Measurements from ENCODE around the gene CERT1. TPM values are rescaled to one million over a fixed set of nuclear protein-coding genes. Genes with fewer than 3 reads are reported as not detected.

CERT1 gene
- total RNA-seq, 5 donors from 2014 or later (not counting 1 experiment from before 2014, with no cell fraction given), result 35.7 to 39.4 (median 38.0) TPM

- ATAC-seq (replicated peaks in 1 of 4), result no peak
- Mint-ChIP-seq H3K4me3 (no peak overlapping the region), H3K4me1 (peaks cover 41 to 45% (median 44%) of the 10 kb centered on the region in 3 donors), H3K27ac (peak overlapping the region in 1 of 2 donors; percentile 13), H3K27me3 (no peaks in the 10 kb centered on the region), H3K9me3 (peaks cover 0 to 6% (median 6%) of the 10 kb centered on the region in 3 donors), H3K36me3 (peaks cover 16% of the 10 kb centered on the region)
- Histone ChIP-seq H3K4me1 (ENCODE audit: control insufficient read depth in 1 of 2, extremely low read depth in 1 of 2, insufficient read depth in 2 of 2, low read length in 2 of 2) (peaks cover 2 to 15% of the 10 kb centered on the region in 2 experiments), H3K4me3 (ENCODE audit: control insufficient read depth in 1 of 2, extremely low read depth in 1 of 2, low read length in 1 of 2) (no peak overlapping the region), H3K36me3 (ENCODE audit: control insufficient read depth in 2 of 2, extremely low read depth in 1 of 2, insufficient read depth in 1 of 2, low read length in 1 of 2) (peaks cover 0 to 2% of the 10 kb centered on the region in 2 donors), H3K9me3 (peaks cover 4% of the 10 kb centered on the region), H3K27me3 (replicated peaks in 1 of 2; ENCODE audit: control insufficient read depth in 2 of 2, extremely low read depth in 1 of 2, insufficient read depth in 2 of 2, low read length in 1 of 2) (no peaks in the 10 kb centered on the region), H3K27ac (ENCODE audit: low read length) (no peak overlapping the region)
- WGBS (ENCODE audit: insufficient coverage), result no CpG with 5 or more reads among the region's 2 CpGs
- DNase-seq, result no peak
- CTCF ChIA-PET, result no interaction called here
- POLR2A ChIA-PET, result interaction anchor here in 1 of 2 donors (0.6 kb wide), 1 partner anchor 767 kb away, joined by 4 read pairs; no protein-coding TSS in a partner anchor
Observed at GRCh38 chr5:75526070-75526469, 14.6 kb upstream of the CERT1 start.

GRCh38 chr5:75525344-75525743 is 13.9 kb upstream of the CERT1 start:
- no peaks in the 10 kb centered on the region for H3K27me3 Mint-ChIP-seq
- H3K27me3 ChIP-seq (replicated peaks in 1 of 2; ENCODE audit: control insufficient read depth in 2 of 2, extremely low read depth in 1 of 2, insufficient read depth in 2 of 2, low read length in 1 of 2), result no peaks in the 10 kb centered on the region
- H3K4me1 Mint-ChIP-seq, result peaks cover 41 to 45% (median 44%) of the 10 kb centered on the region in 3 donors
- H3K4me3 ChIP-seq (ENCODE audit: control insufficient read depth in 1 of 2, extremely low read depth in 1 of 2, low read length in 1 of 2), result no peak overlapping the region
- no peak overlapping the region for H3K4me3 Mint-ChIP-seq
- POLR2A ChIA-PET, result no interaction called here
- DNase-seq, result no peak
- peaks cover 4 to 12% (median 11%) of the 10 kb centered on the region in 3 donors for H3K9me3 Mint-ChIP-seq
- H3K36me3 Mint-ChIP-seq, result peaks cover 23% of the 10 kb centered on the region
- peaks cover 8% of the 10 kb centered on the region for H3K9me3 ChIP-seq
- CTCF ChIA-PET, result no interaction called here
- H3K27ac Mint-ChIP-seq, result peak overlapping the region; percentile 12 to 71
- no peak overlapping the region for H3K27ac ChIP-seq (ENCODE audit: low read length)
- no CpG with 5 or more reads among the region's 1 CpG for WGBS (ENCODE audit: insufficient coverage)
- no peak for ATAC-seq (replicated peaks in 1 of 4)
- peaks cover 2 to 15% of the 10 kb centered on the region in 2 experiments for H3K4me1 ChIP-seq (ENCODE audit: control insufficient read depth in 1 of 2, extremely low read depth in 1 of 2, insufficient read depth in 2 of 2, low read length in 2 of 2)
- H3K36me3 ChIP-seq (ENCODE audit: control insufficient read depth in 2 of 2, extremely low read depth in 1 of 2, insufficient read depth in 1 of 2, low read length in 1 of 2), result peaks cover 0 to 2% of the 10 kb centered on the region in 2 donors

- Mint-ChIP-seq H3K27me3 (no peaks in the 10 kb centered on the region), H3K36me3 (peaks cover 29% of the 10 kb centered on the region), H3K4me1 (peaks cover 45 to 48% (median 46%) of the 10 kb centered on the region in 3 donors), H3K4me3 (no peak overlapping the region), H3K27ac (peak overlapping the region; percentile 12 to 71), H3K9me3 (peaks cover 4 to 19% (median 15%) of the 10 kb centered on the region in 3 donors)
- Histone ChIP-seq H3K4me3 (ENCODE audit: control insufficient read depth in 1 of 2, extremely low read depth in 1 of 2, low read length in 1 of 2) (no peak overlapping the region), H3K27ac (ENCODE audit: low read length) (no peak overlapping the region), H3K4me1 (ENCODE audit: control insufficient read depth in 1 of 2, extremely low read depth in 1 of 2, insufficient read depth in 2 of 2, low read length in 2 of 2) (peaks cover 2 to 15% of the 10 kb centered on the region in 2 experiments), H3K36me3 (ENCODE audit: control insufficient read depth in 2 of 2, extremely low read depth in 1 of 2, insufficient read depth in 1 of 2, low read length in 1 of 2) (peaks cover 0 to 2% of the 10 kb centered on the region in 2 donors), H3K9me3 (peaks cover 8% of the 10 kb centered on the region), H3K27me3 (replicated peaks in 1 of 2; ENCODE audit: control insufficient read depth in 2 of 2, extremely low read depth in 1 of 2, insufficient read depth in 2 of 2, low read length in 1 of 2) (no peaks in the 10 kb centered on the region)
- DNase-seq (no peak), ATAC-seq (replicated peaks in 1 of 4) (no peak)
- ChIA-PET POLR2A (interaction anchor here in 1 of 2 donors (0.7 kb wide), 1 partner anchor 10 kb away, joined by 4 read pairs; no protein-coding TSS in a partner anchor), CTCF (interaction anchor here (0.5 to 0.6 kb wide), 2 partner anchors 174 to 1254 kb away, joined by 3 to 4 read pairs; no protein-coding TSS in a partner anchor)
- WGBS (ENCODE audit: insufficient coverage), result no CpG with 5 or more reads among the region's 1 CpG
Observed at GRCh38 chr5:75524591-75524990, 13.2 kb upstream of the CERT1 start.

GRCh38 chr5:75524071-75524470 is 12.6 kb upstream of the CERT1 start:
- H3K9me3 Mint-ChIP-seq, result peaks cover 4 to 21% (median 15%) of the 10 kb centered on the region in 3 donors
- peaks cover 0 to under 1% of the 10 kb centered on the region in 2 donors for H3K36me3 ChIP-seq (ENCODE audit: control insufficient read depth in 2 of 2, extremely low read depth in 1 of 2, insufficient read depth in 1 of 2, low read length in 1 of 2)
- no peak overlapping the region for H3K27ac Mint-ChIP-seq
- H3K4me3 ChIP-seq (ENCODE audit: control insufficient read depth in 1 of 2, extremely low read depth in 1 of 2, low read length in 1 of 2), result no peak overlapping the region
- CTCF ChIA-PET, result interaction anchor here (0.5 to 0.6 kb wide), 2 partner anchors 174 to 1254 kb away, joined by 3 to 4 read pairs; no protein-coding TSS in a partner anchor
- peaks cover 33% of the 10 kb centered on the region for H3K36me3 Mint-ChIP-seq
- H3K27me3 ChIP-seq (replicated peaks in 1 of 2; ENCODE audit: control insufficient read depth in 2 of 2, extremely low read depth in 1 of 2, insufficient read depth in 2 of 2, low read length in 1 of 2), result no peaks in the 10 kb centered on the region
- H3K4me1 Mint-ChIP-seq, result peaks cover 47 to 51% (median 49%) of the 10 kb centered on the region in 3 donors
- POLR2A ChIA-PET, result interaction anchor here in 1 of 2 donors (0.7 kb wide), 1 partner anchor 11 kb away, joined by 4 read pairs; no protein-coding TSS in a partner anchor
- no CpG with 5 or more reads among the region's 3 CpGs for WGBS (ENCODE audit: insufficient coverage)
- H3K27me3 Mint-ChIP-seq, result no peaks in the 10 kb centered on the region
- ATAC-seq (replicated peaks in 1 of 4) (no peak), DNase-seq (no peak)
- no peak overlapping the region for H3K27ac ChIP-seq (ENCODE audit: low read length)
- peak overlapping the region in 1 of 3 donors; percentile 8 for H3K4me3 Mint-ChIP-seq
- peaks cover 8% of the 10 kb centered on the region for H3K9me3 ChIP-seq
- H3K4me1 ChIP-seq (ENCODE audit: control insufficient read depth in 1 of 2, extremely low read depth in 1 of 2, insufficient read depth in 2 of 2, low read length in 2 of 2), result peaks cover 2 to 15% of the 10 kb centered on the region in 2 experiments

- peak overlapping the region in 1 of 2 donors; percentile 31 for H3K27ac Mint-ChIP-seq
- POLR2A ChIA-PET, result no interaction called here
Observed at GRCh38 chr5:75523275-75523674, 11.8 kb upstream of the CERT1 start.

GRCh38 chr5:75522542-75522941 is 11.1 kb upstream of the CERT1 start:
- Histone ChIP-seq H3K27me3 (replicated peaks in 1 of 2; ENCODE audit: control insufficient read depth in 2 of 2, extremely low read depth in 1 of 2, insufficient read depth in 2 of 2, low read length in 1 of 2) (no peaks in the 10 kb centered on the region), H3K4me3 (ENCODE audit: control insufficient read depth in 1 of 2, extremely low read depth in 1 of 2, low read length in 1 of 2) (no peak overlapping the region), H3K9me3 (peaks cover 8% of the 10 kb centered on the region), H3K27ac (ENCODE audit: low read length) (no peak overlapping the region), H3K36me3 (ENCODE audit: control insufficient read depth in 2 of 2, extremely low read depth in 1 of 2, insufficient read depth in 1 of 2, low read length in 1 of 2) (no peaks in the 10 kb centered on the region), H3K4me1 (ENCODE audit: control insufficient read depth in 1 of 2, extremely low read depth in 1 of 2, insufficient read depth in 2 of 2, low read length in 2 of 2) (peaks cover 5 to 15% of the 10 kb centered on the region in 2 experiments)
- CTCF ChIA-PET, result no interaction called here
- Mint-ChIP-seq H3K9me3 (peaks cover 4 to 21% (median 15%) of the 10 kb centered on the region in 3 donors), H3K36me3 (peaks cover 37% of the 10 kb centered on the region), H3K27ac (no peak overlapping the region), H3K4me3 (no peak overlapping the region), H3K4me1 (peaks cover 56 to 61% (median 57%) of the 10 kb centered on the region in 3 donors), H3K27me3 (no peaks in the 10 kb centered on the region)
- POLR2A ChIA-PET, result no interaction called here
- DNase-seq (no peak), ATAC-seq (replicated peaks in 1 of 4) (no peak)
- no CpG with 5 or more reads among the region's 1 CpG for WGBS (ENCODE audit: insufficient coverage)

More at GRCh38 chr5:75523275-75523674, 11.8 kb upstream of the CERT1 start:
- peaks cover 49 to 54% (median 49%) of the 10 kb centered on the region in 3 donors for H3K4me1 Mint-ChIP-seq
- H3K9me3 ChIP-seq, result peaks cover 8% of the 10 kb centered on the region
- peaks cover 4 to 21% (median 15%) of the 10 kb centered on the region in 3 donors for H3K9me3 Mint-ChIP-seq
- no peaks in the 10 kb centered on the region for H3K36me3 ChIP-seq (ENCODE audit: control insufficient read depth in 2 of 2, extremely low read depth in 1 of 2, insufficient read depth in 1 of 2, low read length in 1 of 2)
- DNase-seq (no peak), ATAC-seq (replicated peaks in 1 of 4) (no peak)
- no peak overlapping the region for H3K4me3 ChIP-seq (ENCODE audit: control insufficient read depth in 1 of 2, extremely low read depth in 1 of 2, low read length in 1 of 2)
- H3K4me1 ChIP-seq (ENCODE audit: control insufficient read depth in 1 of 2, extremely low read depth in 1 of 2, insufficient read depth in 2 of 2, low read length in 2 of 2), result peaks cover 5 to 15% of the 10 kb centered on the region in 2 experiments
- no peak overlapping the region for H3K27ac ChIP-seq (ENCODE audit: low read length)
- H3K4me3 Mint-ChIP-seq, result peak overlapping the region in 1 of 3 donors; percentile 8
- CTCF ChIA-PET, result no interaction called here
- no peaks in the 10 kb centered on the region for H3K27me3 ChIP-seq (replicated peaks in 1 of 2; ENCODE audit: control insufficient read depth in 2 of 2, extremely low read depth in 1 of 2, insufficient read depth in 2 of 2, low read length in 1 of 2)
- peaks cover 31% of the 10 kb centered on the region for H3K36me3 Mint-ChIP-seq
- no CpG with 5 or more reads among the region's 1 CpG for WGBS (ENCODE audit: insufficient coverage)
- H3K27me3 Mint-ChIP-seq, result no peaks in the 10 kb centered on the region
